GM19397 (cell line): ENCODE results near the gene CDK5RAP2.

Experiments
- ATAC-seq: cut with Tn5 transposase; IDR thresholded peaks from one replicate; pipeline ENCODE4 v1.9.1; 2021; ENCODE audit warnings: mild to moderate bottlenecking, moderate library complexity; ENCODE audit not compliant: unreplicated experiment

CDK5RAP2 gene

DNA sequence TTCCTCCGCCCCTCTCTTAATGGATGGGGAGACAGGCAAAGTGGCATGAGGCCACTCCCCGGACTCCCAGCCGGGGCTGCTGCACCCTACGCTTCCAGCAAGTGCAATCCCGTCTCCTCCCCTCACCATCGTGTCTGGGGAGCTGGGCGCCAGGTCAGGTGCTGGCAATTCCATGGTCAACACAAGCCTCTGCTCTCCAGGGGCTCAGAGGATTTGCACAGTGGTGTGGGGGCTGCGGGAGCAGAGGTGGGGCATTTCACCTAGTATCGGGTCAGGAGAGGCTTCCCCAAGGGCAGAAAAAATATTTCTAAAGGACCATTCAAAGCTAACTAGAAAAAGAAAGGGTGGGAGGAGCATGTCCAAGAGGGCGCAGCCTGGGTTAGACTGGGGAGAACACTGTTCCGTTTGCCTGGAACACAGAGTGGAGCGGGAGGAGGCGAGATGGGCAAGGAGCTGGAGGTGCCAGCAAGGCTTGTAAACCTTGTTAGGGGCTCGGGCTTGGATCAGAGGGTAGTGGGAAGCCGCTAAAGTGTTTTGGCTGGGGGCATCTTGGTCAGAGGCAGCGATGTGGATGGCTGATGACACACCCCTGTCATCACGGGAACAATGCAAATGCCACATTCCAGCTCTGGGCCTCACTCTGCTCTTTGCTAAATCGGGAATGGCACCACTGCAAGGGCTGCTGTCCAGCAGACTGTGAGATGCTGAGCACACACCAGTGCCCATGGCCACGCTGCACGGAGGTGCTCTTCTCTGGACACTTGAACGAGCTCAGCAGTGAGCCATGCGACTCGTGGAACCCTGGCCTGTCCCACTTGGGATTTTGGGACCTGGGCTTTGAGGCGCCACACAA, 191.7 kb downstream of the CDK5RAP2 start:
- ATAC-seq: no peak

DNA sequence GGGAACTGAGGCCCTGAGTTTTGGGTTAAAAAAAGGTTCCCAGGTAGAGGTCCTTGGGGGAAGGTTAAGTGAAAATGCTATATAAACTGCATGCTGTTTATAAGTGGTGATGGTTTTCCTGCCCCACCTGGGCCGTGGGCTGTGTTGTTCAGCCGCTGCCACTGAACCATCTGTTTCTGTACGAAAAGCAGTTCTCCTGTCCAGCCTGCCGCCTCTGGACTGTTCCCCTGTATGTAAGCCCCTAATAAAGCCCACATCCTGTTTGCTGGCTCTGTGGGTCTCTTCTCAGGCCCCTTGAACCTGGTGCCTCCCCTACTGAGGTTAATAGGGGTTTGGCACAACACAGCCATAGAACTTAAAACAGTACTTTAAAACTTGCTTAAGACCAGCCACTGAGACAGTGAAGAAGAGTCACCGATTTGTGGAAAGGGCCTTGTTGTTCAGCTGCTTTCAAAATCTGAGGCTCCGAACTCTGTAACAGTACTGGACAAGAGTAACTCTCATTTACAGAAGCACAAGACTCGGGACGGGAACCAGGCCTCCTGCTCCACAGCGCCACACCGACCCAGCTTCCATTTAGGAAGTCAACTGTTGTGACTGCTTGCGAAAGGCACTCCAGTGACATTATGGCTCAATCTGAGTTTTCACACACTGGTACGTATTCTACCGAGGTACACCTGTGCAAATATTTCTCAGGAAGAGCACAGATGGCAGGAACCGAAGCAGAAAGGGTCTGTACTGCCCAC, 192.5 kb downstream of the CDK5RAP2 start:
- ATAC-seq: no peak

DNA sequence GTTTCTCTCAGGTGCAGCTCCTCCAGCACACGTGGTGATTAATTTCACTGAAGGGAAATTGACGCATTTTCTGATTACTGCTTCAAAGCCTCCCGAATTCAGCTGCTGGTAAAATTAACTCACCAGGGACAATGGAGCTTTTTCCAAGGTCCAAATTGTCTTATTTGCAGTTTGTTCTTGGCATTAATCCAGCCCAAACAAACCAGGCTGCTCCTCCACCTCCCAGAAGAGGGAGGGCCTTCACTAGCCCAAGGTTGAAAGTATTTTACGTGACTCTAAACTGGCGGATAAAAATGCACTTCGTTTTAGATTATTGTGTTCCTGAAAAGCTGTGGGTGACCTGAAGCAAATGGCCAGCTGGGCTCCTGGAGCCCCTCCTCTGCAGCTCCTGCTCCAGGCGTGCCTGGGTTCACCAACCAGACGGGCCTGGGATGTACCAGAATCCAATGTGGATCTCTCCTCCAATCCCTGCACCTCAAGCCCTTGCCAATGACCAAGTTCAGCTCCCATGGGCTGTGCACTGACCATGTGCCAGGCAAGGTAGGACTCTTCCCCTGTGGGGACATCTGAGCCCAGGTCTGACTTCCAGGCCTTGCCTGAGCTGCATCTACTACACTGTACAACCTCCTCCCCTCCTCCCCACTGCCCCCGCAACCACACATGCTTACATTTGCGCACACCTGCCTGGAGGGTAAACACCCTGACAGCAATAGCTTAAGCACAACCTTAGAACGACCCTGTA, 193.4 kb downstream of the CDK5RAP2 start:
- no peak for ATAC-seq

DNA sequence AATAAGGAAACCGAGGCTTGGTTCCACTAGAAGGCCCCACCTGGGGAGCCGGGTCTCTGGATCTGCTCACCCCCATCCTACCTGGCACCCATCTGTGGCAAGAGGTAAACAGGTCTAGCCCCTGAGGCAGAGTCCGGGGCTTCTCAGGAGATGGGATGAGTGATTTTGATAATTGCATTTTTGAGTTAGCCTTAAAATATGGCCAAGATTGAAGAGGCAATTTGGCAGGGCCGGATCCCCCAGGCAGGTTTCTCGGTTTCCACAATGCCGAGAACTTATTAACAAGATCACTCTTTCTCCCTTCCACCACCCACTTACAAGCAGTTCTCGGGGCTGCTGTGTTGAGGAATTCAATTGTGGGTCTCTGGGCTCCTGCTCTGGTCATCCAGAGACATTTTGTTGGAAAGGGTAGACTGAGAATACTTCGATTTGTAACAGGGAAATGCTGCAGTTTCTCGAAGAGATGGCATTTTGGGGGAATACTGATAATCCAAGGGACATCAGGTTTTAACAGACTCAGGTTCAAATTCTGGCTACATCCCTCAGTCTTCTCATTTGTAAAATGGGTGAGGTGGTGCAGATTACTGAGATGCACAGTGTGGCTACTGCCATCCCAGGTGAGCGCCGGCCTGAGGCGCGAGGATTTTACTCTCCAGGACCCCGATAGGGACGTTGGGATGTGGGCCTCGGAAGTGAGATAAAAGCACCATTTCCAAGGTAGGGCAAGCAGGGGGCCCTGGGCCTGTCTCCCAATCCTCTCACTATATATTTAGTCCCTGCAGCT, 194.2 kb downstream of the CDK5RAP2 start:
- ATAC-seq: no peak

DNA sequence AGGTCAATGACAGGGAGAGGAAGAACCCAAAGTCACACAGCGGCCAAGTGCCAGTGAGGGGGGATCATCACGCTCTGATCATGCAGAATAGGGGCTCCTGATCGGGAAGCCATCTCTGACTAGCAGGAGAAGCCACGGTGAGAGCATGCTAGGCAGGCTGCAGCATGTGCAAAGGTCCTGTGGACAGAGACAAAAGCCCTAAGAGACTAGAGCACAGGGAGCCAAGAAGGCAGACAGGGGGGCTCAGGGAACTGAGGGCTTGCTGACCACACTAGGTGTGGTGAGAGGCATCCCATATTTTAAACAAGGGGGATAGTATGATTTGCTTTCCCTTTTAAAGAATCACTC, 195.1 kb downstream of the CDK5RAP2 start:
- ATAC-seq: no peak

DNA sequence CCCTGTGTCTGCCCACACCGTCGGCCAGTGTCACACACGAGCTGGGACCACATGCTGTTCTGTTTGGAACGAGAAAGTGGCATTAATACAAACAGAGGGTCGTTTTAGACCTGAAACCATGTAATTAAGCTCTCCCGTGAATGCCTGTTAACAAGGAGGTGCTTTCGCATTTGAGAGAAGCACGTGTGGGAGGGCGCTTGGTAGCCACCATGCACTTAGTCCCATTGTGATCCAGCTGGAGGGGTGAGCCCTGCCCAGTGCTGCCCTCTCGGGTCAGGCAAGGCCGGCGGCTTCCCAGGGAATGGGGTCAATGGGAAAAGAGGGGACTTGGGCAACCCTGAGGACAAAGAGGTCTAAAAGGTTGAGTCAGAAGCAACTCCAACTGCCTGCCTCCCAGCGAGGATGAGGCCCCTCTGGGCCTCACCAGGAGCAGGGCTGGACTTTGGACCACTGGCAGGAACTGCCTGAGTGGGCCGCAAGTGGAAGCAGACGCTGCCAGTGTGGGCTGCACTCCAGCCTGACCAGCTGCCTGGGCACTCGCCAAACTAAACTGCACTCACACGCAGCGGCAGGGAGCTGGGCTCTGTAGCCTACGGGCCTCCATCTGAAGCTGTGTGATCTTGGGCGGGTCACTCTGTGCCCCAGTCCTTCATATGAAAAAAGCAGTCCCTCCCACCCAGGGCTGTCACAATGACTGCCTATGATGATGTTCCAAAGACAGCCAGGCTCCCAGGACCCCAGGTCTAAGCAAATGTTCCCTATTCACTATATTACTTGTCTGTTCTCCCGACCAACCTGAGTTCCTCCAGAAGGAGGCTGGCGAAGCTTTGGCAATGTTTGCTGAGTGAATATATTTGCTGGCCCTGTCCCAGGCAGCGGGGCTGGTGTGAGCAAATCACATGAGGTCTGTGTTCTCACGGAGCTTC, 195.7 kb downstream of the CDK5RAP2 start:
- ATAC-seq: no peak

DNA sequence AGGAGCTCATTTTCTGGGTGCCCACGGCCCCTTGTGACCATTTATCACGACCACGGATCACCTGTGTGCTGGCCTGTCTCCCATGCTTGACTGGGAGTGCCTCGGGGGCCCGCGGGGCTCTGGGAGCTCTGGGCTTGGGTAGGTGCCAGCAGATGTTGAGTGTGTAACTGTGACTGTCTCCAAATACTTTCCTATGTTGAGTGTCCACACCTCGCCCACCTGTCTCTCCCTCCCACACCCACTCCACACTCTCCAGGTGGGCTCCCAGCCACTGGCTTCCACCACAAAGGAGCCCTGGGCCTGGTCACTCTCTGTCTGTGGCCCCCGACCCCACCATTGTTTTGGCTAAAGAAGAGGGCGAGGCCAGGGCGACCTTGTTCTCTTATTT, 196.4 kb downstream of the CDK5RAP2 start:
- ATAC-seq: no peak

DNA sequence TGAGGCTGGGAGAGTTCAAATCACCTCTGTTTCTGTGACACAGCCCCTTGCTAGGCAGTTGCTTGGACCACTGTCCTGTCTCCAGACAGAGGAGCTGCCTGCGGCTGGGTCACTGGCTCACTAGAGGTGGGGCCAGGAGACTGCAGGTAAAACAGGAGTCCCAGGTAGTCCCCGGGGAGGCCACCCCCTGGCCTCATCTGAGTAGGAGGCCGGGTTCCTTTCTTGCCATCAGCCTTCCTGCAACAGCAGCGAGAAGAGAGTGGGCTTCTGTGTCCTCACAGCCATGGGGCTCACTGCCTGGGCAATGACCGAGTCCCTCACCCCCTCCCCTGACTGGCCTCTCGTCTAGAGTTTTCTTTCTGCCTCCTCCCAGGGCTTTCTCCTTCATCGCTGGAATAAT, 197.5 kb downstream of the CDK5RAP2 start:
- no peak for ATAC-seq

DNA sequence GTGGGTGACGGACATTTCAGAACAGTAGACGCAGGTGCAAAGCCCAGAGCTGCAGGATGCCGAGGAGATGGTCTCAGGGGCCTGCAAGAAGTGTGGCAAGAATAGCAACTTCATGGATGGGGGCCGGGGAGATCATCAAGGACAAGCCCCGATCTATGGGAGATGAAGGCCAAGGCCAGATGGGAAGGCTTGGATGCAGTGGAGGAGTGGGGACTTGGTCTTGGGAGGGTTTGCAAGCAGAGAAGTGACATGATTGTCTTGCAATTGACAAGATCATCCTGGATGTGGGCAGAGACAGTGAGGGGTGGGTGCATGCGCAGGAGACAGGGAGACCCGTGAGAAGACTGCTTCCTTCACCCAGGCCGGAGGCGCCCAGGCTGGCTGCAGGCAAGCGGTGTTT, 198.1 kb downstream of the CDK5RAP2 start:
- no peak for ATAC-seq

DNA sequence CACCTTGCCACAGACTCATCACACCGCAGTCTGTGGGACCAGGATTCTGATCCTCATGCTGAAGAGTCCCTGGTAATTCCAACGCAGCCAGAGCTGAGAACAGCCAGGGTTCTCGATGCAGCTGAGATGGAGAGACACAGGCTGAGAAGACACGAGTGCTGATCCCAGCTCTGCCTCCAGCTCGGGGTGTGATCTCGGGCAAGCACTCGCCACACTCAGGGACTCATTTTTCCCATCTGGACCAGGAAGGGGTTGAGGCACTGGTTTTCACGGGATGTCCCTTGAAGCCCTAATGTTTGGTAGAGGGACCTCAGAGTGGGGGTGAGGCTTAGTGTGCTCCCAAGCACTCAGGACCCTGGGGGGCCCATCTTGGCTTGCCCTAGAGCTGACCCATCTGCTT, 200.4 kb downstream of the CDK5RAP2 start:
- no peak for ATAC-seq

DNA sequence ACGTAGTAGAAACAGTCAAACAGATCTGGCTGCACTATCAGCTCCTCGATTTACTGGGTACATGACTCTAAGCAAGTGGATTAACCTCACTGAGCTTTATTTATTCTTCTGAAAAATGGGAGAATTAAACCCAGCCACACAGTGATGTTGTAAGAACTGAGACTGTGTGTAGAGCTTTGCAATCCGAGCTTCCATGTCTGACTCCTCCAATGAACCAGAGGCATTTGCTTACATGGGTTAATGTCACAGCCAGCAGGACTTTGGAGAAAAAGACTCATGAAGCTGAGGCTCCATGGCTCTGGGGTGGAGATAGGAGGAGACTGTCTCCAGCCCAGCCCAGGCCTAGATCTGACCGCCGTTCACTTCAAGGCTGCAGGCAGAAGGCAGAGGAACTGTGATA, 201.3 kb downstream of the CDK5RAP2 start:
- ATAC-seq: no peak

DNA sequence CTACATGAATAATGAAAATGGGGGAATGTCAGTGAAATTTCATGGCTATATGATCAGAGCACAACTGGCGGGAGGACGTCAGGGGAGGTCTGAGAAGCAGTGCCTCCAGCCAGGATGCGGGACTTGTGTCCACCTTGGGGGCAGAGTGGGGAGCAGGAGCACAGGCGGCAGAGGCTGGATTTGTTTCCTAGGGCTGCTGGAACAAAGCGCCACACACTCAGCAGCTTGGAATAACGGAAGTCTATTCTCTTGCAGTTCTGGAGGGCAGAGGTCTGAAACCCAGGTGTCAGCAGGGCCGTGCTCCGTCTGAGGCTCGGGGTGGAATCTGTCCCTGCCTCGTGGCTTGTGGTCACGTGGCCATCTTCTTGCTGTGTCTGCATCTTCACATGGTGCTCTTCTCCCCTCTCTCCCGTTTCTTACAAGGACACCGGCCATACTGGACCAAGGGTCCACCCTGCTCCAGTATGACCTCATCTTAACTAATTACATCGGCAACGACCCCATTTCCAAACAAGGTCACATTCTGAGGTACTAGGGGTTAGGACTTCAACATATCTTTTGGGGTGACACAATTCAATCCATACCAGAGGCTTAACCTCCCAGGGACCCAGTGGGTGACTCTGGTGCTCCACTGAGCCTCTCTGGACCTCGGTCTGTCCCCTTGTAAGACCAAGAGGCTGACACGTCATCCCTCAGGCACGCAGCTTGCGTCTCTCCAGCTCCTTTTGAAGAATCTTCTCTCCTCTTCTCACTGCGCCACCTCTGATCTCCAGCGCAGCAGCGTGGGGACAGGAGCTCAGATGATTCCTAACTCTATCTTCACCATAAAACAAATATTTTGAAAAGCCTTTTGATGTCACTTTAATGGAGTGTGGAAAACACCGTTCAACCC, 202.5 kb downstream of the CDK5RAP2 start:
- no peak for ATAC-seq

DNA sequence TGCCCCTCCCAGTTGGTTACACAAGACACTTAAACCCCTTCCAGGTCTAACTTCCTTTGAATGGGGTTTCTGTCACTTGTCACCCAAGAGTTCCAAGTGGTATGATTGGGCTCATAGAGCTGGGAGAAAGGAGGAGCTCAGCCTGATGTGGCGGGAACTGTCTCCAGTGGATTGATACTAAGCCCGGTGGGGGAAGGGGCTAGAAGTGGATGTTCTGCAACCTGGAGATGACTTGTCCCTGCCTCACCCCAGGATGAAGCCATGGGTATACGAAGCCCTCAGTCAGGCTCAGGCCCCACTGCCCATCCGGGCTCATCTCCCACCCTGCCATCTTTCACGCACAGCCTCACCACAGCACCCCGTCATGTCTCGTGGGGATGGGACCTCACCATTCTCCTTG, 203.9 kb downstream of the CDK5RAP2 start:
- ATAC-seq: no peak

DNA sequence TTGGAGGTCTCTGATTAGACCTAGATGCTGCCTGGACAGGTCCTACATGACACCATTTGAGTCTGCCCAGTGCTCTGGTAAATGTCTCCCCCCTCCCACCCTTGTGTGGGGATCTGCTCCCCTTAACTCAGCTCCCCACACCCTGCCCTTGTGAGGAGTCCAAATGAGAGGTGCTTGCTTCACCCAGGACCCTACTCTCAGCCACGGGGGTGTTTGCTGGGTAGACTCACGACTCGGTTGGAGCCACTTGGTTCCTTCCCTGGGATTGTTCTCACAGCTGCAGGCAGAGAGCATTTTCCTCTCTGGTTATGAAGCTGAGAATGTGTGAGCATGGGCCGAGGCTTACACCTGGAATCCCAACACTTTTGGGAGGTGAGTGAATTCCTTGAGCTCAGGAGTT, 204.7 kb downstream of the CDK5RAP2 start:
- no peak for ATAC-seq

DNA sequence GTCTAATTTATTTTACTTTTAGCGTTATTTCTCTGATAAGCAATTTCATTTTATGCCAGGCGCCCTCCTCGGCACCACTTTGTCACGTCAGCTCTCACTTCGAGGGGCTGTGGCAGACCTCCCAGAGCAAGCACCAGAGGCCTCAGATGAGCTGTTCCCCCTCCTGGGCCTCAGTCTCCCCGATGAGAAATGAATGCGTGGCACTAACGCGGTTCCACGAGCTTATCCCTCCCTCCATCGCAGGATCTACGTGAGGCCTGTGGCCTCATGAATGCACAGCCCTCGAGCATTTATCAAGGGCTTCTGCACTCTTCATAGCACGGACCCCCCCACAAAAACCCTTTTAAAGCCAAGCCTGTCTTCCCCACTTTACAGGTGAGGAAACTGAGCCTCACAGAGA, 205.2 kb downstream of the CDK5RAP2 start:
- no peak for ATAC-seq

DNA sequence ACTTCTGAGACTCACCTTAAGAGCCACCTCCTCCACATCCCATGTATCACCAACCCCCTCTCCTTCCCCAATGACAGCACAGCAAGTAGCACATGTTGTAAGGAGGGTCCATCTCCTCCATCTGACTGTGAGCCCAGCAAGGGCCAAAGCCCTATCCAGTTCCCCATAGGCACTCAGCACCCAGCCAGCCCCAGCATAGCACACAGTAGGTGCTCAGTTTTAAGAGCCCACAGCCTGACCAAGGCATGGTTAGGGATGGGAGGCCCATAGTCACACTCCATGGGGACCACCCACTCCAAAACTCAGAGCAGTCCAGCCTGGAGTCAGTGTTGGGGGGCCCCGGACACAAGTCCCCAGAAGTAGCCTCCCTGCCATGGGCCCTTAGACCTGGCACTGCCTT, 205.7 kb downstream of the CDK5RAP2 start:
- no peak for ATAC-seq

DNA sequence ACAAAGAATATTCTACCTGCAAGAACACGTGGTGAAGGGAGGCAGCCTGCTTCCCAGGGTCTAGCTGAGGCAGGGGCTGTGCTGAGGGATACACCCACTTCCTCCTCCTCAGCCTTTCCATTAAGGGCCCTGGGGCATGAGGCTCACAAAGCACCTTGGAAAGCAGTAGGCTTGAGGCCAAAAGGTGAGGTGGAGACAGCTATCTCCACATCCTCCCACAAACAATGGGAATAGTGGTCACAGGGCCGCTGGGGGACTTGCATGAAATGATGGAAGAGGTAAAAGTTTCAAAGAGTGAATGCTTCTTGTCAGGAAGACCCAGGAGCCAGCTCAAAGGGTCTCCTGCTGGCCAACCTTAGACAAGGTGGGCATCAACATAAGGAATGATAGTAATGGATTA, 207.9 kb downstream of the CDK5RAP2 start:
- no peak for ATAC-seq

DNA sequence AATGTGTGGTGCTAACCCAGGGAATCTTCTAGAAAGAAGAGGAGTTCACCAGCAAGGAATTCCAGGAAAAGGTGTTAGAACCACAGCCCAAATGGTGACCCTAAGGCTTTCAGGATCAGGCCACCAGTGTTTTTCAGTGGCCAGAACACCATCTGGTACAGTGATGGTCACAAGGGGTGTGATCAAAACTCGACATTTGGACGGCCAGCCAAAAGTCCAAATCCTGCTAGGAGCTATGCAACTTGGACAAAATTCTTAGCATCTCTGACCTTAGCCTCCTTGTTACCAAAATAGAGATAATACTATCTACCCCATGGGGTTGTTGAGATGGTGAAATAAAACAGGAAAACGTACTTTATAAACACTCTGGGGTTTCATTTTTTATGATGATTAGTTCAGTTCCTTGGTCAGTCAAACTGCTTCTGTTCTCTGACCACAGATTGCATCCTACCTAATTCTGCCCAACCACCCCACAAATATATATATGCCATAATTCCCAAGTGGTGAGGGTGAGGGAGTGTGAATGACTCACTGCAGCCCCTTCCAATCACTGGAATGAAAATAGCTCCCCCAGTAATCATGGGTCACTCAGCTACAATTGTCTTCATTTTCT, 210.3 kb downstream of the CDK5RAP2 start:
- no peak for ATAC-seq

DNA sequence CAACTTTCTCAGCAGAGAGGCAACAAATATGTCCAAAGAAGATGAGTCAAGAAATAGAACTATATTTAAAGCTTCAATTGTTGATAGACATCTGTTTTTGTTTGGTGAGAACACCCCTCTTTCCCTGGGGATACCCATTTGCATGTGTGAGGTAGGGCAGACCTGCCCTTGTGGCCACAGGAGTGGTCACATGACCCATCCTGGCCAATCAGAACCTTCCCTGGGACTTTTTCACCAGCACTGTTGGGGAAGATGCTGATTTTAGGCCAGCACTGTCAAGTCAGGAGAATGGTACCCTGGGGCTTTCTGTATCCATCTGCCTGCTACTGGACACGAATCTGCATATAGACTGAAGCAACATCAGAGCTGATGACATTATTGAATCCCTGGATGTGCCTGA, 211.2 kb downstream of the CDK5RAP2 start:
- ATAC-seq: no peak
